Progenitor cell of endocrine pancreas (in vitro differentiated cells): ENCODE data around the gene NEGR1. TPM values are rescaled to one million over a fixed set of nuclear protein-coding genes. Genes with fewer than 3 reads are reported as not detected.

Experiments used
- DNase-seq: peaks from one replicate; pipeline ENCODE4 v3.0.0; 2021; ENCODE audit warnings: low spot score; ENCODE audit not compliant: unreplicated experiment
- H3K27ac Mint-ChIP-seq: 2 replicates; pipeline ENCODE4 v1.8.0; 2021; ENCODE audit warnings: mild to moderate bottlenecking, moderate library complexity, mixed read lengths
- H3K27me3 Mint-ChIP-seq: 2 replicates; pipeline ENCODE4 v1.8.0; 2021; ENCODE audit warnings: mixed read lengths
- H3K36me3 Mint-ChIP-seq: 2 replicates; pipeline ENCODE4 v1.8.0; 2022; ENCODE audit warnings: mixed read lengths; ENCODE audit not compliant: insufficient read depth
- H3K4me1 Mint-ChIP-seq: 2 replicates; pipeline ENCODE4 v1.8.0; 2021; ENCODE audit warnings: low read depth, mixed read lengths
- H3K4me3 Mint-ChIP-seq: 2 replicates; pipeline ENCODE4 v1.8.0; 2021; ENCODE audit warnings: low read depth, mild to moderate bottlenecking, moderate library complexity, mixed read lengths
- H3K9me3 Mint-ChIP-seq: 2 replicates; pipeline ENCODE4 v1.8.0; 2021; ENCODE audit warnings: low read depth, mixed read lengths
- total RNA-seq: library from RNA; stranded (reverse); gene quantifications from 2 replicates; pipeline ENCODE4 v1.2.1, GENCODE V29; 2021
- TF ChIP-seq, protein P1 (sequence below): fragments of 200-600 bp; sonication (generic); IDR thresholded peaks from one replicate; pipeline ENCODE4 v1.5.0; 2021; ENCODE audit warnings: antibody characterized with exemption, mild to moderate bottlenecking; ENCODE audit not compliant: unreplicated experiment

NEGR1 gene
- total RNA-seq, 1 donor from 2014 or later = 3.1 TPM

DNA sequence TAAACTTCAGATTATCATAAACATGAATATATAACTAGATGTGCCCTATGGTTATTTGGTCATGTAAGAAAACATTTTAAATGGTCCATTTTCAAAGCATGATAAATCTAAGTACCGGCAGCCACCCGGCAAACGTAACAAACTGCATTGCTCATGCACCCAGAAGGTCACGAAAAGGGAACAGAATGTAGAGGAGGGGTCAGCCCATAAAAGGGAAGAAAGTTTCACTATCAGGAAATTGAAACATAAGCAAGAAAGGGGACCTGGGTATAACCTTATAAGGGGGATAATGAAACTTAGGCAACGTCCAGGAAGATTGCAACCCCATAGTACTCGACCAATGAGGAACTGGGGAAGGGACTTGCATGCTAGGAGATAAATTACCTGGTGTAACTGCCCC is 780.3 kb downstream of the NEGR1 start:
- TF ChIP-seq, protein P1, sequence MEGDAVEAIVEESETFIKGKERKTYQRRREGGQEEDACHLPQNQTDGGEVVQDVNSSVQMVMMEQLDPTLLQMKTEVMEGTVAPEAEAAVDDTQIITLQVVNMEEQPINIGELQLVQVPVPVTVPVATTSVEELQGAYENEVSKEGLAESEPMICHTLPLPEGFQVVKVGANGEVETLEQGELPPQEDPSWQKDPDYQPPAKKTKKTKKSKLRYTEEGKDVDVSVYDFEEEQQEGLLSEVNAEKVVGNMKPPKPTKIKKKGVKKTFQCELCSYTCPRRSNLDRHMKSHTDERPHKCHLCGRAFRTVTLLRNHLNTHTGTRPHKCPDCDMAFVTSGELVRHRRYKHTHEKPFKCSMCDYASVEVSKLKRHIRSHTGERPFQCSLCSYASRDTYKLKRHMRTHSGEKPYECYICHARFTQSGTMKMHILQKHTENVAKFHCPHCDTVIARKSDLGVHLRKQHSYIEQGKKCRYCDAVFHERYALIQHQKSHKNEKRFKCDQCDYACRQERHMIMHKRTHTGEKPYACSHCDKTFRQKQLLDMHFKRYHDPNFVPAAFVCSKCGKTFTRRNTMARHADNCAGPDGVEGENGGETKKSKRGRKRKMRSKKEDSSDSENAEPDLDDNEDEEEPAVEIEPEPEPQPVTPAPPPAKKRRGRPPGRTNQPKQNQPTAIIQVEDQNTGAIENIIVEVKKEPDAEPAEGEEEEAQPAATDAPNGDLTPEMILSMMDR = no peak
- peaks cover 14% of the 10 kb centered on the region for H3K27me3 Mint-ChIP-seq
- no peak overlapping the region for H3K27ac Mint-ChIP-seq
- DNase-seq = no peak
- H3K4me1 Mint-ChIP-seq = no peaks in the 10 kb centered on the region
- peaks cover 11% of the 10 kb centered on the region for H3K9me3 Mint-ChIP-seq
- H3K4me3 Mint-ChIP-seq = no peak overlapping the region
- no peaks in the 10 kb centered on the region for H3K36me3 Mint-ChIP-seq

DNA sequence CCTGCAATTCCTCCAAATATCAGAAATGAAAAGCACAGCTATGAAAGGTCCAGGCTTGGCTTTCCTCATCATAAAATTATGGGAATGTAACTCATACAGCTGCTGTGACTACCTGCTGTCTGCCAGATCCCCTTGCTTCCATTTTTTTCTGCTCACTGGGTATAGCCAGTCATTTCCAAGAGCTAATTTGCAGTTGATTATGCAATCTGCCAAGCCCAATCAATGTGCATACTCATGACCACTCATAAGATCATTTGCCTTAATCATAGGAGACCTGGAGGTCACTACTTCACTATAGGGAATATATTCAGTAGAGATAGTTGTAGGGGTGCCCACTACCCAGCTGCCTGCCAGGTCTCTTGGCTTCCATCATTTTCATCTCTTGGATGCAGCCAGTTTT is 783.8 kb downstream of the NEGR1 start:
- TF ChIP-seq, protein P1 = no peak
- Mint-ChIP-seq H3K27ac (no peak overlapping the region), H3K4me1 (no peaks in the 10 kb centered on the region), H3K4me3 (no peak overlapping the region), H3K27me3 (peaks cover 11% of the 10 kb centered on the region), H3K9me3 (no peaks in the 10 kb centered on the region), H3K36me3 (no peaks in the 10 kb centered on the region)
- no peak for DNase-seq

DNA sequence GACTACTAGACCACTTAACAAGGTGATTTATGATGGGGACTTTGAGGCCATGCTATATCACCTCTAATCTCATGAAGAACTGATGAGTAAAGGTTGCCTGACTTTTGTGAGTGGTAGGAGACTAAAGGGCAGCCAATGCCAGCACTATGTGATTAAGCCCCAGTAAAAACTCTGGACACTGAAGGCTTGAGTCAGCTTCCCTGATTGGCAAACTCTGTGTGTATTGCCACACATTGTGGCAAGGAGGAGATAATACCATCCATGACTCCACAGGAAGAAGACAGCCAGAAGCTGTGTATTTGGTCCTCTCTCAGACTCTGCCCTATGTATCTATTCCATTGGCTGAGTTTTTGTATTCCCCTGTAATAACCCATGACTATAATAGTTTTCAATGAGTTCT is 788.2 kb downstream of the NEGR1 start:
- Mint-ChIP-seq H3K4me1 (no peaks in the 10 kb centered on the region), H3K27me3 (peaks cover 3% of the 10 kb centered on the region), H3K4me3 (no peak overlapping the region), H3K27ac (no peak overlapping the region), H3K36me3 (no peaks in the 10 kb centered on the region), H3K9me3 (no peaks in the 10 kb centered on the region)
- TF ChIP-seq, protein P1 = no peak
- no peak for DNase-seq

DNA sequence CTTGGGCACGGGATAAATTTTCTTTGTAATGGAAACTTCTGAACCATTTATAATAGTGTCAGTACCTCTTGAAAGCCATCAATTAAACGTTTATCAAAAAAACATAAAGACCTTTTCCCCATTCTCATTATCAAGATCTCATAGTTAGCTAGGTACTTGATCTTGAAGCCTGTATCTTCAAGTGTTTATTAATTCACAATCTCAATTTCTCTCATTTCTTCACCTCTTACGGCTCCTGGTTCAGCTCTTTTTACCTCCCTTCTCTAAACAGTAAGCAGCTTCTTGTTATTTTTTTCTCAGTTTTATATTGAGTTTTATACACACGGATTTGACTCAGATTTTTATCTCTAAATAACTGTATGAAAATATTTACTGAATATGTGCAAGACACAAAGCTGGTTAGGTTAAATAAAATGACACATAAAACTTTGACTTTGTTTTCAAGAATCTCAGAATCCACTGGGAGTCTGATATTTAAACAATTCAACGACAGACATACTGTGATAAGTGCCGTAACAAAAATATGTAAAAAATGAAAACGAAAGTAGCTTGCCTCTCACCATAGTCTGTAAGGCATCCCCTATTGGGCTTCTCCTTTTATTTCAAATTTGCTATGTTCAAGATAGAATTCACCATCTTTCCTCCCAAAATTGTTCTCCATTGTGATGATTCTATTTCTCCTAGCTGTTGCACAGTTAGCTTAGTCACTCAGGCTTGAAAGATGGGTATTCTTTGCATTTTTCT is 789.9 kb downstream of the NEGR1 start:
- Mint-ChIP-seq H3K36me3 (no peaks in the 10 kb centered on the region), H3K9me3 (no peaks in the 10 kb centered on the region), H3K4me1 (no peaks in the 10 kb centered on the region), H3K27me3 (peaks cover 3% of the 10 kb centered on the region), H3K27ac (no peak overlapping the region), H3K4me3 (no peak overlapping the region)
- TF ChIP-seq, protein P1 = no peak
- DNase-seq = no peak

DNA sequence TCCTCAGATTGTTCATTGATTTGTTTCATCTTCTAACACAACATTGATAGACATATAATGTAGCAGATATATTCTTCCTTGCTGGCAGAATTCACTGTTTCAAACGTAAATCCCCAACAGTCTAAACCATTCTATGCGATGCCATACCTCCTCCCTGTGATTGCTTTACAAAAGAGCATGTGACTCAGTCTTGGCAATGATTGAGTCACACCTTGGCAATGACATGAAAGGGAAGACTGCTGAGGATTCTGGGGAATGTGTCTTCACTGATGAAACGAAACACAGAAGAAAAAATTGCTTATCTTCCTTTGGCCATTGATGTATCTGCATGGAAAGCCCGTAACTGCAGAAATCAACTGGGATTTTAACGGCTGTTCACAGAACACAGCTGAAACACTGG is 791.9 kb downstream of the NEGR1 start:
- Mint-ChIP-seq H3K36me3 (no peaks in the 10 kb centered on the region), H3K9me3 (no peaks in the 10 kb centered on the region), H3K4me3 (no peak overlapping the region), H3K4me1 (no peaks in the 10 kb centered on the region), H3K27ac (no peak overlapping the region), H3K27me3 (no peaks in the 10 kb centered on the region)
- DNase-seq = no peak
- TF ChIP-seq, protein P1 = no peak
